Left renal cortex interstitium (tissue), 4 donors: Measurements from ENCODE around the gene KLHL29. TPM values are rescaled to one million over a fixed set of nuclear protein-coding genes. Genes with fewer than 3 reads are reported as not detected.

Source experiments
- DNase-seq, 4 donors: peaks; one replicate each; pipeline ENCODE4 v3.0.0-alpha.2; 2013; ENCODE audit warnings: low read depth in 4 of 4, low spot score in 2 of 4, missing footprints in 1 of 4
- polyA plus RNA-seq, 4 donors: library from polyadenylated mRNA; unstranded; fragments of 120-200 nt; gene quantifications; one replicate each; pipeline ENCODE4 v1.2.1, GENCODE V29; 2013; ENCODE audit not compliant: insufficient read length in 4 of 4

The KLHL29 gene
- polyA plus RNA-seq, 4 donors = 7.6 to 15.0 (median 12.0) TPM

DNA sequence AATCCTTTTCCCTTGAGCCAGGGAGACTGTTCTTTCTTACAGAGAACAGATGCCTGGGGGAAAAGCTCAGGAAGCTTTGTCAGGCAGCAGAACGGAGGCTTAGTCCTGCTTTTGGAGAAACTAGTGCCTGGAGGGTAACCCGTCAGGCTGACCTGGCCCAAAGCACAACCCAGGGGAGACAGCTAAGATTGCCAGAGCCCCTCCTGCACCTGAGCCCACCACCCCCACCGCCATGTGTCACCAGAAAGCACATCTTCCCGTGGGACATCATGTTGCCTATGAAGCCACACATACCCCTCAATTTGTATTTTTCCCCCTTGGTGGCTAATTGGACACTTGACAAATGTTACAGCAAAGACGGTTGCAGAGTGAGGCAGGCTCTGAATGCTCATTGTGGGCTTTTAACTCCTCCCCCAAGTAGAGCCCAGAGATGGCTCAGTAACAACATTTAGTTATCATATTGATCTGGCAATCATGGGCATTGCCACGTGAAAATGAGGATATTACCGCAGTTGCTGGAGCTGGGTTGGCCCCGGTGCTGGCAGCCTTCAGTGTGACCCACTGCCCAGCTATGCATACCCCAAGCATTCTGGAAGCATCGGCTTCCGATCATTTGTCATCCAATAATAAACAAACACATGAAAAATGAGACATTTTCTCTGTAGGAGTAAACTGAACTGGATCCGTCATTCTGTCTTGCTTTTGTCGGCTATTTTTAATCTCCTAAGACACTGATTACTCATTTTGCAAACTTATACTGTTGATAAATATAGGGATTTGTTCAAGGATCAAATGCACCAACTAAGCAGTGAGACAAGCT lies 312.5 kb downstream of the KLHL29 start:
- no peak for DNase-seq

DNA sequence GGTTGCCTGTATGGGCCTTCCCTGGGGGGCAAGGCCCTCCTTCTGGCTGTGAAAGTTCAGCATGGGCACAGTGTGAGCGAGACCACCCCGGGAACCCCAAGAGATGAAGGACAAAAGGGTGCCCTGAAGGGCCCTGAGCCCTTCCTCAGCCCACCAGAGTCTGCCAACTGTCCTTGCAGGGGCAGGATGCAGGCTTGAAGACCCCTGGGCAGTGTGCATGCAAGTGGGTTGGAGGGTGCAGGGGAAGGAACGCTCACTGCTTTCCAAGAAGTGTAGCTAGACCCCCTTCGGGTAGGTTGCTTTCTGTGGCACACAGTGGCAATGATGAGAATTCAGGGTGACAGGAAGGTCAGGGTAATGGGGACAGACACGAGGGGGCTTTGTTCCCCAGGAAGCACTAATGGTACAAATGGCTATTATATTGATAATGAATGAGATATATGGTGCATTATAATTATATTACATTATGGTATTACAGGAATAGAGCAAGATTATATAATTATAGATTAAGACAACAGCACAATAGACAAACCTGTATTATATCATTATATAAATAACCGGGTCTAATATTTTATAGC lies 313.2 kb downstream of the KLHL29 start:
- no peak for DNase-seq

DNA sequence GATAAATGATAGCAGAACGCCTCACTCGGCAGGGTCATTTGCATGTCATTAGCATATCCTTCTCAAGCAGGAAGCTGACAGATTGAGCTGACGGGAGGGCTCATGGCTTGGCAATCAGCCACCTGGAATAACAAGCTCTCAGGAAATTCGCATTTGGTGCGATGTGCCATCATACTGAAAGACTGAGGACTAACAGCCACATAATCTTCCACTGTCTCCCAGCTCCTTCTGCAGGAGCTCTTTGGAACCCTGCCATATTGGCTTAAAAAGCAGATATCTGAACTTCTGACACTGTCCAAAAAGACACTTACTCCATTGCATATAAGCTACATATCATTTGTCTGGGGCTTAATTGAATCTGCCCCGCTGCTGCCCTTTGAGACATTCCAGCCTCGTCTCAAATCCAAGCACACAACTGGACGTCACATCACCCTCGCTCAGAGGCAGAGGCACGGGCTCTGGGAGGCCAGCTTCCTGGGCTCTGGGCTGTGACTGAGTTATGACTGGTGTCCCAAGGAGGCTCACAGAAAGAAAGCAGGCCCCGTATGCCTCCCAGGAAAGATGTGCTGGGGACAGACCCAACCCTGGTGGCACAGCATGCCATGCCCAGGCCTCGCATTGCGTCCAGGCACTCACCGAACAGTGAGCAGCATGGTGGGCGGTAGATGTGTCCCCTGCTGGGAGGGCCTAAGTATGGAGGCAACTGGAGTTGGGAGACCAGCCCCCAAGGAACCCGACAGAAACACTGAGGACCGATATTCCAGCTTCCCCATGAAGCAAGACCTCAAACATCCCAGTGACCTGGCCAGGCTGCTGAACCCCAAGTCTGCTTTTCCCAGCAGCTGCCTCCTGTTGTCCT lies 314.0 kb downstream of the KLHL29 start:
- DNase-seq = no peak

DNA sequence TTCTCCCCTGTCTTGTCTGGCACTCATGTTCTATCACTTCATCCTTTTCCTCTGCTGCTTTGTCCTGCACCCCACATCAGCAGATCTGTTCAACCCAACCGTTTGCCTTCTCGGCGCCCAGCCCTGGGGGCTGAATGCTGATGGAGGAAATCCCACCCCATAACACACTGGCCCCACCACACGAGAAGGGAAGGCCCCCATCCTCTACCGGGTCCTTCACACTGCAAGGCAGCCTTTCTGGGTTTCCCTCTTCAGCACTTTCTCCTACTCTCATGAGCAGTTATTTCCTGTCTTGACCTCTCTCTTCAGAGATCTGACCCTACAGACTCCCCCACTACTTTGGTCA lies 314.6 kb downstream of the KLHL29 start:
- DNase-seq = no peak

DNA sequence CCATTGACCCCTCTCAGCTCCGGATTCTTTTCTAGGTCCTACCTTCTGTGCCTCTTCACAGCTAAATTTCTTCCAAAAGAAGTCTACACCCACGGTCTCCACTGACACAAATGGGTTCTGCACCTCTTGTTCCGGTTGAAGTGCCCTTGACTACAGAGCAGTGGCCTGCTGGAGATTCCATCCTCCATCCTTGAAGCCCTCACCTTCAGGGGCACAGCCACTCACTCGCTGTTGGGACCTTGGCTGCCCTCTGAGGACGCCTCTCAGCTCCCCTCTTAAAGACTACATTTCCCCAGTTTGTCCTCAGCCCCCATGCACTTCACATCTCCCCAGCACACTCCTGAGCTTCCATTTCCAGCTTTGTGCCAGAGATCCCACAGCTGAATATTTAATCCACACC lies 315.6 kb downstream of the KLHL29 start:
- DNase-seq = no peak

DNA sequence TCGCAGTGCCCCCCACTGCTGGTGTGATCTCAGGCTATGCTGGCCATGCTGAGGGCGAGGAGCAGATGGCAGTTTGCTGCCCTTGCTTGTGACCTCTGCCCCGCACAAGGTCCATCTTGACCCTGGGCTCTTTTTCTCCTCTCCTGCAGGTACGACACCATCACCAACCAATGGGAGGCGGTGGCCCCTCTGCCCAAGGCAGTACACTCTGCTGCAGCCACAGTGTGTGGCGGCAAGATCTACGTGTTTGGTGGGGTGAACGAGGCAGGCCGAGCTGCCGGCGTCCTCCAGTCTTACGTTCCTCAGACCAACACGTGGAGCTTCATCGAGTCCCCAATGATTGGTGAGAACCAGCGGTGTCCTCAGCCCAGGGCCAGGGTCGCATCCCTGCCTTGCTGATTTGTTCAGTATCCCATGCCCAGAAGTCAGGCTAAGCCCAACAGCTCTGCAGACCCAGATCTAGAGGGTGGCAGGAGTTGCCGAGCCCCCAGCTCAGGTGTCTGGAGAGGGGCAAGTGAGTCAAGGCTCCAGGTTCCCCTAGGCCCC lies 318.1 kb downstream of the KLHL29 start:
- no peak for DNase-seq

DNA sequence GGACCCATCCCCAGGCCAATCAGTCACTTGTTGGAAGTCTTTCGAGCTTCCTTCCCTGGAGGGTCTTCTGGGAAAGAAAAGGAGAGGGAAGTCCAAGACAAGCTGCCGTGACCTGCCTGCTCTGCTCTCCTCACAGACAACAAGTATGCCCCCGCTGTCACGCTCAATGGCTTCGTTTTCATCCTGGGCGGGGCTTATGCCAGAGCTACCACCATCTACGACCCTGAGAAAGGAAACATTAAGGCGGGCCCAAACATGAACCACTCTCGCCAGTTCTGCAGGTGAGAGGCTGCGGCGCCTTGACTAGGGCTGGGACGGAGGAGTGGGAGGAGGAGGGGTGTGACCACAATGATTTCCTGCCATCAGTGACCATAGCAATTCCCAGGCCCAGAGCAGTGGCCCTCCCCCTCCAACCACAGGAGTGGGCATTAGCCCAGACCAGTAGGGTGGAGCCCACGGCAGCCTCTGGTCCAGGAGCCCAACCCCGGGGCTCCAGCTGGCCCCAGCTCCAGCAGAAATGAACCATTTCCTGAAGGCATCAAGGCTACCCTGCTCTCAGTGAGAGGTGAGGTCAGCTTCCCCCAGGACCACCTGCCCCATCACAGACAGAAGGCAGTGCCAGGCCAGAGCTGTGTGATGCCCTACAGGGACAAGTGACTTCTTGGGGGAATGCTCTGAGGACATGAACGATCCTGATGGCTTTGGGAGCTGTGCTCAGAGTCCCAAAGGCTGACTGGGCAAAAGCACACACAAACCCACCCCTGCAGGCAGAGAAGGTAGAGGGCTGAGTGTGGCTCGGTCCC lies 318.8 kb downstream of the KLHL29 start:
- no peak for DNase-seq

DNA sequence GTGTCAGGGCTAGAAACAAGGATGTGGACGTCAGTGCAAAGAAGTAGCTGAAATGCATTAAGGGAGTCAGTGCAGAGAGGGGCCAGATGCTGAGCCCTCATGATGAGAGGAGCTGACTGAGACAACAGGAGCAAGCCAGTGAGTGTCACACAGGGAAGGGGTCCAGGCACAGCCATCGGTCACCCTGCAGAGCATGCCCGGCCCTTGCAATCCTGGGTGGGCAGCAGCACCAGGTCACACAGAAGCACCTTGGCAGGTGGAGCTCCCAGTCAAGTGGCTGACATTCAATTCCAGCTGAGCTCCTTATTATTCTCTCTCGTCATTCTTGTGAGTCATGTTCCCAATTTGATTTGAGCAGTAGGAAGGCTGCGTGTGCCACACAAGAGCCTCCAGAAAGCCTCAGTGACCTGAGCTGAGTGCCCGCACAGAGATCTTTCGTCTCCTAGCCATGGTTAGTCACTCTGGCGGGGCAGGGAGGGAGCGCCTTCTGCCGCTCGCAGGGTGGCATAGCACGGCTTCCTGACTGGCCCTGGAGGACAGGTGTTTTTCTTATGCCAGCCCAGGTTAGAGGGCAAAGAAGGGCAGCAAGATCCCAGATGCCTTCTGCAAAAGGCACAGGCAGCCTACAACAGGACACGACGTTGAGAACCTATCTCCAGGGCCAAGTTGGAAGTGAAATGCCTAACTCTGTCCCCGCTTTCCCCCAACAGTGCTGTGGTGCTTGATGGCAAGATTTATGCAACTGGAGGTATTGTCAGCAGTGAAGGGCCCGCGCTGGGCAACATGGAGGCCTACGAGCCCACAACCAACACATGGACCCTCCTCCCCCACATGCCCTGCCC lies 321.0 kb downstream of the KLHL29 start:
- no peak for DNase-seq

DNA sequence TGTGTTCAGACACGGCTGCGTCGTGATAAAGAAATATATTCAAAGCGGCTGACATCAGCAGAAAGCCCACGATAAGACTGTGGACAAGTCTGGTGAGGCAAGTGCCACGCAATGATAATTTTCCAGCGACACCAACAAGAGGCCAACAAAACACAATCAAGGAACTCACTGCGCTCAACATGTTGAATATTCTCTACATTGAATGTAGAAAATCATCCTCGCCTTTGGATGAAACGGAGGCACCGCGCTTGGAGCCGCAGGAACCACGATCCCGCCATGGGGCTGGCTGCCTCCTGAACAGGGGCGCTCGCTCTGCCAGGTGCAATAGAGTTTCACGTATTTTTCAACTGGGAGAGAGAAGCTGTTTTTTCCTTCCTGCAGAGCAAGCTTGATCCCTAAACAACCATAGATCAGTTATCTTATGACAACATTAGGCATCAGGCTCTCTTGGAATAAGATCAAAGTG lies 321.7 kb downstream of the KLHL29 start:
- no peak for DNase-seq

DNA sequence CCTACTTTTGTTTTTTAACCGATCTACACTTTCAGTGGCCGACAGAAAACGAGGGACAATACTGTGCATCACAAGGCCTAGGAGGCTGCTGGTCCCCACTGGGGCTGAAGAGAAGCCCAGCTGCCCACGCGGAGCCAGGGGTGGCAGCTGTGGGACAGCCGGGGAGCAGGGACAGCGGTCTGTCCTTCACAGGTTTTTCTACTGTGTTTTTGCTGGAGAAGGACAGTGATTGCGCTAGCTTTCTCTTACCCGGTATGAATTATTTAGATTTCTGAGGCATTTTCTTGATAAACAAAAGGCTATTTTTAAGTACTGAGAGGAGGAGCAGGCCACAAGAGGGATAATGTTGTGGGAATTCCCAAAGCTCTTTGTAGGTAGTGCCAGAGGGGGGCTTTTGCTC lies 322.1 kb downstream of the KLHL29 start:
- DNase-seq = no peak

DNA sequence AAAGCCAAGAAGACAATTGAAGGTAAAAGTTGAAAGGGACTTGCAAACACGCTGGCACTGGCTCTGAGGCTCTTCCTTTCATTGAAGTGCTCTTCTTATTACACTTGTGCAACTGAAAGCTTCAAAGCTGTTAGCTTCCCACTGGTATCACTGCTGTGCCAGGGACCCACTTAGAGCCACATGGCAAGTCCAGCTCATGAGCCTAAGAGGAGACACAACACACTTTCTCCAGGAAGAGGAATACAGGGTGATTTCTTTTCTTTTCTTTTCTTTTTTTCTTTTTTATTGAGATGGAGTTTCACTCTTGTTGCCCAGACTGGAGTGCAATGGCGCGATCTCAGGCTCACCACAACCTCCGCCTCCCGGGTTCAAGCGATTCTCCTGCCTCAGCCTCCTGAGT lies 323.8 kb downstream of the KLHL29 start:
- no peak for DNase-seq

DNA sequence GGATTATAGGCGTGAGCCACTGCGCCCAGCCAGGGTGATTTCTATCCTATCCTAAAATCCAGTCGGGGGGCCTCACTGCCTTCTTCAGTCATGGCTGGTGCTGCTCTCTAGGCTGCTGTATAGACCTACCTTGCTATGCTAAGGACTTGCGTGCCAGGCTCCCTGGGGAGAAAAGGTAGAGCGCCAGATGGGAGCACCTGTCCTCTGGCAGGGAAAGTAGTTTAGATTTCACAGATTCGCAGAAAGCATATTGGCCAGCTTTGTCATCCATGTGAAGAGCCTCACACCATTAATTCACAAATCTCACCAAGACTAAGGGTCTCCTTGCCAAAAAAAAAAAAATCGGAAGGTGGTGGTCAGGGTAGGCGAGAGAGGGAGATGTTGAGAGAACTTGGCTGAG lies 324.3 kb downstream of the KLHL29 start:
- no peak for DNase-seq

DNA sequence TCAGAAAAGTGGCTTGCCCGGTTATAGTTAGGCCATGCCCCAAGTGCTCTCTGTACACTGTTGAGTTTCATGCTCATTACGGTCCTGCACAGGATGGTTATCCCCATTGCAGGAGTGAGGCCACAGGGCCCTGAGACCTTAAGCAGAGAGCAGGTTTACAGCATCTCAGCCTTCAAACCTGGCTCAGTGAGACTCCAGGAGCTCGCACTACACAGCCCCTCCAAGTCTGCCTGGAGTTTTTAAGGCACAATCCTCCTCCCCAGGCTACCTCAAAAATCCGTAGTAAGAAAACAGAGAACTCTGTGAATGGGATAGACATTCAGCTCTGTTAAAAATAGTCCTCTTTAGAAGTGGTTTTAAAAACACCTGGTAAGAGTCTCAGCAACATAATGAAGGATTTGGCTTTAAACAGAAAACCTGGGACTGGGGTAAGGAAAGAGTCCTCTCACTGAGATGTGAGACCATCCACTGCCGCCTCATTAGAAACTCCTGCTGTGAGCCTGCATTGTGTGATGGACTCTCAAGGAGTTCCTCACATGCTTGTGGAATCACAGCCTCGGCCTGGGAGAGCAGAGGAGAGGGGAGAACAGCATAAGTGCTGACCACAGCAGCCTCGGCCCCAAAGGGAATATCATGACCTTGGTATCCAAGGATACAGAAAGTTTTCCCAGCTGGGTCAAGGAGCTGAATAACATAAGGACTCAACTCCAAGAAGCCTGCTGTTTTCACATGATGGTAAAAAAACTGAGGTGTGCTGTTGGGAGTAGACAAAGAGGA lies 327.2 kb downstream of the KLHL29 start:
- DNase-seq = no peak

DNA sequence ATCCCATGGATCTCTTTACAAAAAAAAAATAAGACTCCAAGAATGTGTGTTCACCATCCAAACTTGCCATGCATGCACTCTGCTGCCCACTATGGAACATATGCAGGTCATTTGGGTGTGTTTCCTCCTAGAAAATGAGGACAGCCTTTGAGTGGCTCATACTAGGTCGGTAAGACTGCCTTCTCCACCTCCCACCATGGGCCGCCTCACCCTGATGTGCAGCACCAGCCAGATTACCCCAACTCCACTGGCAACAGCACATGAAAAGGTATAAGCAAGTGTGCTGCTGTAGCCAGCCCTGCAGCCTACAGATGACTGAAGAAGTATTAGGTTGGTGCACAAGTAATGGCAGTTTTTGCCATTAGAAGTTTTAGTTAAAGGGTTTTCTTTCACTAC lies 327.8 kb downstream of the KLHL29 start:
- no peak for DNase-seq

DNA sequence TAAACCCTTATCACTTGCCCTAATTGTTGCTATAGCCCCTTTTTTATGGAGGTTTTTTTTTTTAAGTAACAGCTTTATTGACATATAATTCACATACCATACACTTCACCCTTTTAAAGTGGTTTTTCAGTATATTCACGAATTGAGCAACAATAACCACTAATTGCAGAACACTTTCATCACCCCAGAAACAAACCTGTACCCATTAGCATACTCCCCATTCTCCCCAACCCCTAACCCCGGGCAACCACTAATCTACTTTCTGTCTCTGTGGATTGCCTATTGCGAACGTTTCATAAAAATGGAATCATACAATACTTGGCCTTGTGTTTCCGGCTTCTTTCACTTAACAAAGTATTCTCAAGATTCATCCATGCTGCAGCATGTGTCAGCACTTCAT lies 328.4 kb downstream of the KLHL29 start:
- DNase-seq = no peak

DNA sequence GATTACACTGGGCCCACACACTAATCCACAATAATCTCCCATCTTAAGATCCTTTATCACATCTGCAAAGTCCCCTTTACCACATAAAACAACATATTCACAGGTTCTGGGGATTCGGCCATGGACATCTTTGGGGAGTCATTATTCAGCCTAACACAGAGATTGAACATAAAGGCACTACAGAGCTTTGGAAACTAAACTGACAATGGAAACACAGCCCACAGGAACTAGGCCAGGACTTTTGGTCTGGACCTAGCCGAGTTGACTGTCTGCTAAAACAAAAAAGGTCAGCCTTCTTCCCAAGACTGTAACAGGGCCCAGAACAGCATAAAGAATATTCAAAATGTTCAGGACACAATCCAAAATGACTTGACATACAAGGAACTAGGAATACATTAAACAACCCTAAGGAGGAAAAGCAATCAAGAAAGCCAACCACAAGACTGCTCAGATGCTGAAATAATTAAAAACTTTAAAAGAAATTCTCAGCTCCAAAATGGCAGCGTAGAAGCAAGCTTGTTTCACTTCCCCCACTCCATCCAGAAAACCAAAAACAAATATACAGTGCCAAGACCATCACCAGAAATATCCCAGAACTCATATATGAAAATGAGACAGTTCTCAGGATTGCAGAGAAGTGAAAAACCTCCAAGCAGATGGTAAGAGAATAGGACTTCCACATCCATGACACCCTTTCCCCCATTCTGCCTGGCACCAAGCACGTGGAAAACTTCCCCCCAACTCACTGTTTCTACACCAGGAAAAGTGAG lies 334.1 kb downstream of the KLHL29 start:
- no peak for DNase-seq

DNA sequence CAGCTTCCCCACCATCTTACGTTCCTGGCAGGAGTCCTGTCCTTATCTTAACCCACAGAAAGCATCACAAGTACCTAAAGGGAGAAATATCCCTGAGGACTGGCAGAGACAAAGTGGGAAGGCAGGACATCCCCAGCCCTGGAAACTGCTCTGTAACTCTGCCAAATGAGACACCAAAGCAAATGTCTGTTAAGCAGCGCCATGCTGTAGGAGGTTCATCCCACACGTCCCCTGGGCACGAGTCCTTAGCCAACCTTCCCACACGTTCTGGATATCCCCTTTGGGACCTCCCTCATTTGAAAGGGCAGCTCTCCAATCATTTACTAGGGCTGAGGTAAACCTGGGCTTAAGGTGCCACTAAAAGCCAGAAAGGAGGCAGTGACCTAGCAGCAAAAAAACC lies 334.7 kb downstream of the KLHL29 start:
- DNase-seq = no peak
